ENCODE measurements around the gene NPTXR. TPM values are rescaled to one million over a fixed set of nuclear protein-coding genes. Genes with fewer than 3 reads are reported as not detected.

NPTXR gene
- polyA plus RNA-seq, 1 of the 3 experiments (the other 2 are of a cell fraction) = 1.2 TPM

GRCh38 chr22:38789606-38790005, 54.2 kb downstream of the NPTXR start:
- Histone ChIP-seq H3K79me2 (ENCODE audit: insufficient read depth) (peaks cover 5% of the 10 kb centered on the region; the same call in 1 of the 2 replicates), H3F3A (replicated peaks; ENCODE audit: insufficient read depth) (peaks cover 3% of the 10 kb centered on the region), H3K4me2 (no peak overlapping the region), H4K20me1 (ENCODE audit: insufficient read depth) (no peaks in the 10 kb centered on the region), H3K4me1 (ENCODE audit: control insufficient read depth in 1 of 2, insufficient read depth in 2 of 2, low read depth in 1 of 2, low read length in 1 of 2) (peaks cover 14 to 35% of the 10 kb centered on the region in 2 experiments; a peak in 3 of 4 replicates), H3K9me2 (no peaks in the 10 kb centered on the region), H3K36me3 (replicated peaks in 1 of 2; ENCODE audit: control insufficient read depth in 1 of 2, insufficient read depth in 2 of 2, low read length in 1 of 2) (no peaks in the 10 kb centered on the region), H2AFZ (ENCODE audit: low read depth) (no peak overlapping the region), H3K9ac (no peak overlapping the region), H3K27ac (ENCODE audit: low read depth in 2 of 2, low read length in 1 of 2) (peak overlapping the region in 1 of 2 experiments; percentile 87; a peak in 2 of 4 replicates), H3K9me3 (no peaks in the 10 kb centered on the region), H3K4me3 (ENCODE audit: low read depth in 2 of 2, low read length in 1 of 2) (no peak overlapping the region), H3K27me3 (ENCODE audit: insufficient read depth) (no peaks in the 10 kb centered on the region)
- ChIA-PET CTCF (interaction anchor here (1.3 to 1.4 kb wide), 2 partner anchors 20 to 24 kb away, joined by 3 to 4 read pairs; no protein-coding TSS in a partner anchor), POLR2A (no interaction called here)
- no peak for TF ChIP-seq MEF2A (IDR thresholded peaks at IDR 0.05; ENCODE audit: borderline replicate concordance, low read depth)
- TF ChIP-seq POLR2AphosphoS5 (IDR thresholded peaks at IDR 0.05; ENCODE audit: low read depth, low read length) = no peak
- no peak for TF ChIP-seq RCOR1 (IDR thresholded peaks at IDR 0.05; ENCODE audit: low read length)
- no peak for TF ChIP-seq REST (IDR thresholded peaks at IDR 0.05; ENCODE audit: low read depth, low read length)
- TF ChIP-seq MXI1 (IDR thresholded peaks at IDR 0.05; ENCODE audit: low read depth, low read length) = no peak
- no peak for TF ChIP-seq FOXM1 (IDR thresholded peaks at IDR 0.05; ENCODE audit: low read depth)
- TF ChIP-seq EZH2phosphoT487 (IDR thresholded peaks at IDR 0.05; ENCODE audit: borderline replicate concordance, low read depth) = no peak
- no peak for TF ChIP-seq USF2 (IDR thresholded peaks at IDR 0.05; ENCODE audit: borderline replicate concordance, low read depth, low read length)
- no peak for TF ChIP-seq IRF3 (IDR thresholded peaks at IDR 0.05; ENCODE audit: low read depth, low read length)
- no peak for TF ChIP-seq RFX5 (IDR thresholded peaks at IDR 0.05; ENCODE audit: low read length)
- no peak for TF ChIP-seq GABPA (IDR thresholded peaks at IDR 0.05; ENCODE audit: low read depth)
- TF ChIP-seq PBX3 (IDR thresholded peaks at IDR 0.05) = no peak
- 96% methylated on average over 4 of the region's 4 CpGs for WGBS (ENCODE audit: low lambda C conversion rate)
- no peak for DNase-seq

All from SK-N-SH (cell line).